HCT116 (cell line): ENCODE measurements around the gene SAMD4B. TPM values are rescaled to one million over a fixed set of nuclear protein-coding genes. Genes with fewer than 3 reads are reported as not detected.

Experiments
- ATAC-seq: fragments of 200-7000 bp; cut with Tn5 transposase; 2 replicates; pipeline ENCODE4 v1.9.1; 2020; ENCODE audit warnings: mild to moderate bottlenecking, moderate library complexity
- BruUV-seq: library from RNA; stranded (reverse); fragments of 400-500 nt; replicated peaks from 2 replicates; lab custom pipeline; 2021; lab: Mats Ljungman, UMichigan
- CTCF ChIA-PET: fragments of 300-600 bp; sonication (Branson Sonifier 250); formaldehyde crosslinking; loops from one replicate; lab custom pipeline; 2021; ENCODE audit warnings: antibody characterized with exemption; lab: Charles Lee
- POLR2A ChIA-PET: fragments of 300-600, 350-600 bp; sonication (Branson Sonifier 250); formaldehyde crosslinking; loops from one replicate; lab custom pipeline; 2021; ENCODE audit warnings: antibody characterized with exemption; lab: Charles Lee
- RAD21 ChIA-PET, 2 experiments: fragments of 300-600 bp; sonication (Branson Sonifier 250); formaldehyde crosslinking; loops; one replicate each; lab custom pipeline; 2023; ENCODE audit warnings: low total read pairs in 2 of 2; ENCODE audit not compliant: uncharacterized antibody in 2 of 2, unreplicated experiment in 2 of 2, low non-redundant PET in 1 of 2; lab: Charles Lee
- DNase-seq: peaks from one replicate; pipeline ENCODE4 v3.0.0-alpha.2; 2010; ENCODE audit warnings: low read depth, low spot score
- H2AFZ ChIP-seq: fragments of 200-600 bp; shearing (Covaris generic), sonication (generic); 2 replicates; pipeline ENCODE4 v1.6.1; 2017; ENCODE audit warnings: low read depth, mixed run types, mixed read lengths, antibody characterized with exemption, low read length; ENCODE audit not compliant: poor library complexity, severe bottlenecking
- H3K27ac ChIP-seq: 2 replicates; pipeline ENCODE4 v1.5.1; 2012; ENCODE audit warnings: low read depth, low read length
- H3K27me3 ChIP-seq: fragments of 200-600 bp; sonication (generic); 2 replicates; pipeline ENCODE4 v1.6.1; 2016; ENCODE audit warnings: mixed run types, low read length, mixed read lengths; ENCODE audit not compliant: insufficient read depth
- H3K36me3 ChIP-seq, 2 experiments: fragments of 200-500 bp in 1 of 2; fragments of 200-600 bp in 1 of 2; sonication (Bioruptor generic) in 1 of 2; sonication (generic) in 1 of 2; 2 replicates each; pipeline versions ENCODE4 v1.5.1 to v1.6.1; 2014 to 2016; ENCODE audit warnings: low read length in 2 of 2, inconsistent platforms in 1 of 2, mixed read lengths in 1 of 2, mixed run types in 1 of 2; ENCODE audit not compliant: insufficient read depth in 2 of 2, control insufficient read depth in 1 of 2
- H3K4me1 ChIP-seq, 2 experiments: fragments of 200-600 bp in 1 of 2; sonication (generic) in 1 of 2; 2 replicates each; pipeline versions ENCODE4 v1.5.1 to v1.6.1; 2012 to 2017; ENCODE audit warnings: low read length in 2 of 2, inconsistent platforms in 1 of 2, mild to moderate bottlenecking in 1 of 2, mixed read lengths in 1 of 2, mixed run types in 1 of 2, moderate library complexity in 1 of 2; ENCODE audit not compliant: insufficient read depth in 2 of 2, control insufficient read depth in 1 of 2
- H3K4me2 ChIP-seq: fragments of 200-600 bp; sonication (generic); 2 replicates; pipeline ENCODE4 v1.6.1; 2017; ENCODE audit warnings: mixed run types, low read length, mixed read lengths
- H3K4me3 ChIP-seq, 2 experiments: fragments of 200-600 bp in 1 of 2; sonication (generic) in 1 of 2; replicated peaks in 1 of 2; 2 replicates each; pipeline ENCODE4 v1.5.1; 2011 to 2016; ENCODE audit warnings: low read length in 2 of 2, control low read depth in 1 of 2, low read depth in 1 of 2, mild to moderate bottlenecking in 1 of 2, mixed read lengths in 1 of 2, mixed run types in 1 of 2
- H3K79me2 ChIP-seq: fragments of 200-600 bp; sonication (generic); 2 replicates; pipeline ENCODE4 v1.6.1; 2017; ENCODE audit warnings: mild to moderate bottlenecking, mixed run types, low read length, moderate library complexity, mixed read lengths; ENCODE audit not compliant: insufficient read depth
- H3K9ac ChIP-seq: fragments of 200-600 bp; sonication (generic); 2 replicates; pipeline ENCODE4 v1.6.1; 2016; ENCODE audit warnings: low read length, mixed read lengths
- H3K9me2 ChIP-seq: fragments of 200-600 bp; sonication (generic), shearing (Covaris generic); 2 replicates; pipeline ENCODE4 v1.6.1; 2017; ENCODE audit warnings: mixed run types, mild to moderate bottlenecking, moderate library complexity; ENCODE audit not compliant: insufficient read depth
- H3K9me3 ChIP-seq, 2 experiments: fragments of 200-500 bp in 1 of 2; fragments of 200-600 bp in 1 of 2; sonication (Bioruptor generic) in 1 of 2; sonication (generic) in 1 of 2; 2 replicates each; pipeline ENCODE4 v1.6.1; 2014 to 2017; ENCODE audit warnings: low read length in 2 of 2, mixed read lengths in 2 of 2, inconsistent platforms in 1 of 2, low read depth in 1 of 2, mild to moderate bottlenecking in 1 of 2, mixed run types in 1 of 2, moderate library complexity in 1 of 2; ENCODE audit not compliant: control insufficient read depth in 1 of 2, insufficient read depth in 1 of 2
- H4K20me1 ChIP-seq: fragments of 200-600 bp; sonication (generic), shearing (Covaris generic); 2 replicates; pipeline ENCODE4 v1.6.1; 2017; ENCODE audit warnings: mixed run types, mild to moderate bottlenecking, moderate library complexity; ENCODE audit not compliant: insufficient read depth
- CBX3 ChIP-seq: IDR thresholded peaks from 2 replicates; pipeline ENCODE4 v1.6.1; 2012; ENCODE audit warnings: low read depth
- CEBPB ChIP-seq: IDR thresholded peaks from 2 replicates; pipeline ENCODE4 v1.6.1; 2012; ENCODE audit warnings: low read depth
- ELF1 ChIP-seq: IDR thresholded peaks from 2 replicates; pipeline ENCODE4 v1.6.1; 2012; ENCODE audit warnings: low read depth, borderline replicate concordance
- EZH2 ChIP-seq: fragments of 200-600 bp; sonication (generic); IDR thresholded peaks from 2 replicates; pipeline ENCODE4 v1.6.1; 2017; ENCODE audit warnings: antibody characterized with exemption, mixed run types
- EZH2phosphoT487 ChIP-seq: fragments of 200-600 bp; IDR thresholded peaks from 2 replicates; pipeline ENCODE4 v1.6.1; 2018; ENCODE audit warnings: antibody characterized with exemption, borderline replicate concordance
- FOSL1 ChIP-seq: IDR thresholded peaks from 2 replicates; pipeline ENCODE4 v1.6.1; 2012; ENCODE audit warnings: low read depth
- JUND ChIP-seq: IDR thresholded peaks from 2 replicates; pipeline ENCODE4 v1.6.1; 2012
- POLR2AphosphoS5 ChIP-seq: IDR thresholded peaks from 2 replicates; pipeline ENCODE4 v1.6.1; 2011; ENCODE audit warnings: mild to moderate bottlenecking, low read depth, low read length, moderate library complexity
- RAD21 ChIP-seq: IDR thresholded peaks from 2 replicates; pipeline ENCODE4 v1.6.1; 2012; ENCODE audit warnings: low read depth, mild to moderate bottlenecking
- SIN3A ChIP-seq: IDR thresholded peaks from 2 replicates; pipeline ENCODE4 v1.6.1; 2012; ENCODE audit warnings: low read depth
- SP1 ChIP-seq: IDR thresholded peaks from 2 replicates; pipeline ENCODE4 v1.6.1; 2012; ENCODE audit warnings: low read depth
- SRF ChIP-seq: IDR thresholded peaks from 2 replicates; pipeline ENCODE4 v1.6.1; 2012; ENCODE audit warnings: low read depth
- TCF7L2 ChIP-seq: IDR thresholded peaks from 2 replicates; pipeline ENCODE4 v1.7.0; 2011; ENCODE audit warnings: borderline replicate concordance, inconsistent platforms; ENCODE audit not compliant: insufficient read depth, insufficient read length; ENCODE audit errors: extremely low read depth
- ZNF274 ChIP-seq: fragments of 200-500 bp; sonication (Bioruptor generic); IDR thresholded peaks from 2 replicates; pipeline ENCODE4 v1.6.1; 2014; ENCODE audit warnings: mild to moderate bottlenecking, low read depth, low read length, inconsistent platforms
- intact Hi-C: fragments of 100-400 bp; cut with micrococcal nuclease; formaldehyde crosslinking; loops from 2 replicates; pipeline ENCODE4 v1.10.0; 2022
- total RNA-seq: library from RNA; stranded (reverse); gene quantifications from one replicate; pipeline ENCODE4 v1.2.1, GENCODE V29; 2021; ENCODE audit not compliant: unreplicated experiment
- TF ChIP-seq, protein P1 (sequence below): IDR thresholded peaks from 2 replicates; pipeline ENCODE4 v1.6.1; 2012; ENCODE audit warnings: low read depth
- TF ChIP-seq, protein P2 (sequence below): IDR thresholded peaks from 2 replicates; pipeline ENCODE4 v1.6.1; 2012

Gene SAMD4B
- total RNA-seq, 1 experiment from 2014 or later, result 127 TPM

DNA sequence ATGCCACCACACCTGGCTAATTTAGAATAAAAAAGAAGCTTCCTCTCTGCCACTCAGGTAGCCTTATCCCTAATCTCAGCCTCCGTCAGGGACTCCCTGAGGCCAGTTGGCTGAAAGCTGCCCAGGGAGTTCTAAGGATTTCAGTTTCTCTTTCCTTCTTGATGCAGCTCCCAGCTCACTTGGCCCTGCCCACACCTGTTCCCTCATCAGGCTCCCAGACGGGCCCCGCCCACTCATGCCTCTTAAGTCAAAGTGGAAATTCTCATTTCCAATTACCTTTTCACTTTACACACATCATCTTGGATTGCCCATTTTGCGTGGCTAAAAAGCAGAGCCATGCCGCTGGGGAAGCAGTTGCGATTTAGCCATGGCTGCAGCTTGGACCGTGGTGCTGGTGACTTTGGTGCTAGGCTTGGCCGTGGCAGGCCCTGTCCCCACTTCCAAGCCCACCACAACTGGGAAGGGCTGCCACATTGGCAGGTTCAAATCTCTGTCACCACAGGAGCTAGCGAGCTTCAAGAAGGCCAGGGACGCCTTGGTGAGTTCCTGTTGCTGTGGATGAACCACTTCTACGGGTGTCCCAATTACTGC is 46.1 kb upstream of the SAMD4B start, which contains the start of gene IFNL1 (continued):
- TF ChIP-seq, protein P1, sequence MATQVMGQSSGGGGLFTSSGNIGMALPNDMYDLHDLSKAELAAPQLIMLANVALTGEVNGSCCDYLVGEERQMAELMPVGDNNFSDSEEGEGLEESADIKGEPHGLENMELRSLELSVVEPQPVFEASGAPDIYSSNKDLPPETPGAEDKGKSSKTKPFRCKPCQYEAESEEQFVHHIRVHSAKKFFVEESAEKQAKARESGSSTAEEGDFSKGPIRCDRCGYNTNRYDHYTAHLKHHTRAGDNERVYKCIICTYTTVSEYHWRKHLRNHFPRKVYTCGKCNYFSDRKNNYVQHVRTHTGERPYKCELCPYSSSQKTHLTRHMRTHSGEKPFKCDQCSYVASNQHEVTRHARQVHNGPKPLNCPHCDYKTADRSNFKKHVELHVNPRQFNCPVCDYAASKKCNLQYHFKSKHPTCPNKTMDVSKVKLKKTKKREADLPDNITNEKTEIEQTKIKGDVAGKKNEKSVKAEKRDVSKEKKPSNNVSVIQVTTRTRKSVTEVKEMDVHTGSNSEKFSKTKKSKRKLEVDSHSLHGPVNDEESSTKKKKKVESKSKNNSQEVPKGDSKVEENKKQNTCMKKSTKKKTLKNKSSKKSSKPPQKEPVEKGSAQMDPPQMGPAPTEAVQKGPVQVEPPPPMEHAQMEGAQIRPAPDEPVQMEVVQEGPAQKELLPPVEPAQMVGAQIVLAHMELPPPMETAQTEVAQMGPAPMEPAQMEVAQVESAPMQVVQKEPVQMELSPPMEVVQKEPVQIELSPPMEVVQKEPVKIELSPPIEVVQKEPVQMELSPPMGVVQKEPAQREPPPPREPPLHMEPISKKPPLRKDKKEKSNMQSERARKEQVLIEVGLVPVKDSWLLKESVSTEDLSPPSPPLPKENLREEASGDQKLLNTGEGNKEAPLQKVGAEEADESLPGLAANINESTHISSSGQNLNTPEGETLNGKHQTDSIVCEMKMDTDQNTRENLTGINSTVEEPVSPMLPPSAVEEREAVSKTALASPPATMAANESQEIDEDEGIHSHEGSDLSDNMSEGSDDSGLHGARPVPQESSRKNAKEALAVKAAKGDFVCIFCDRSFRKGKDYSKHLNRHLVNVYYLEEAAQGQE, result no peak
- no peak for TF ChIP-seq CBX3
- TF ChIP-seq CEBPB, result no peak

DNA sequence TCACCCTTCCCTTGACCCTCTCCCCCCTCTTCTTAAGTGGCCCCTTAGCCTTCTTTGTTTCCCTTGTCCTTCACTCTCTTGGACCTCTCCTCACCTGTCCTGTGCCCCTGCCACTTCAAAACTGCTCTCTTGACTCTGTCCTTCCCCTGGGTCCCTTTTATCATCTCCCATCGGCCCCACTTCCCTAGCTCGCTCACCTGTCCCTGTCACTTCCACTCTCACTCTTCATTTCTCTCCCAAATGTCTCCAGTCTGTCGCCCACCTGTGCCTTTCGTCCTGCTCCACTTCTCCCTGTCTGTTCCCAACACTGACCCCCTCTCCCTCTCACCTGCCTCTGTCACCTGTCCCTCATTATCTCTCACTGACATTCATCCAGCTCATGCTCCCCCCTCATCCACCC is 45.3 kb upstream of the SAMD4B start:
- intact Hi-C loops, result no loop called here
- H3K9ac ChIP-seq, result no peak overlapping the region
- RAD21 ChIA-PET, result no interaction called here
- TF ChIP-seq, protein P2, sequence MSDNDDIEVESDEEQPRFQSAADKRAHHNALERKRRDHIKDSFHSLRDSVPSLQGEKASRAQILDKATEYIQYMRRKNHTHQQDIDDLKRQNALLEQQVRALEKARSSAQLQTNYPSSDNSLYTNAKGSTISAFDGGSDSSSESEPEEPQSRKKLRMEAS, result no peak
- no peak for TF ChIP-seq FOSL1
- TF ChIP-seq ZNF274, result no peak
- TF ChIP-seq SRF, result no peak
- TF ChIP-seq, protein P1, result no peak
- no peak for TF ChIP-seq SIN3A
- no peak for TF ChIP-seq ELF1
- no peak for TF ChIP-seq TCF7L2
- no peak for TF ChIP-seq SP1
- TF ChIP-seq JUND, result no peak
- TF ChIP-seq RAD21, result no peak
- no peak for TF ChIP-seq EZH2
- TF ChIP-seq EZH2phosphoT487, result no peak
- no peak for TF ChIP-seq POLR2AphosphoS5
- TF ChIP-seq CBX3, result no peak
- TF ChIP-seq, all 23 proteins: peak for 0
- ChIA-PET POLR2A (no interaction called here), CTCF (no interaction called here)
- H3K9me2 ChIP-seq, result no peaks in the 10 kb centered on the region
- no peaks in the 10 kb centered on the region for H4K20me1 ChIP-seq
- DNase-seq (no peak), ATAC-seq (no peak)
- no peaks in the 10 kb centered on the region for H3K36me3 ChIP-seq
- peaks cover 2 to 12% of the 10 kb centered on the region in 2 experiments; a peak in 2 of 4 replicates for H3K4me1 ChIP-seq
- H3K27me3 ChIP-seq, result no peaks in the 10 kb centered on the region
- H3K27ac ChIP-seq, result no peak overlapping the region
- H3K9me3 ChIP-seq, result no peaks in the 10 kb centered on the region
- BruUV-seq, result no TSS peak
- no peaks in the 10 kb centered on the region for H3K79me2 ChIP-seq
- no peak overlapping the region for H3K4me2 ChIP-seq
- no peak overlapping the region for H2AFZ ChIP-seq
- H3K4me3 ChIP-seq, result no peak overlapping the region
